ENCODE data around the gene HMBS.
"Not testable (repeated sequence)": the region's sequence is repeated elsewhere in the genome, so short reads cannot be mapped to it uniquely, and the experiment has no call there.

The HMBS gene

GRCh38 chr11:119091178-119091577 is 6.5 kb downstream of the HMBS start:
- no peak overlapping the region for H3K27ac Mint-ChIP-seq

GRCh38 chr11:119091966-119092879 is 7.5 kb downstream of the HMBS start:
- Mint-ChIP-seq H3K4me3 (peak overlapping the region; percentile 87), H3K27ac (no peak overlapping the region), H3K4me1 (peaks cover 38% of the 10 kb centered on the region), H3K36me3 (peaks cover 65% of the 10 kb centered on the region), H3K9me3 (no peaks in the 10 kb centered on the region)
- no peak for ATAC-seq
- no peak for DNase-seq (ENCODE audit: low spot score in 2 of 2)

More at GRCh38 chr11:119091178-119091577, 6.5 kb downstream of the HMBS start:
- Mint-ChIP-seq H3K9me3 (no peaks in the 10 kb centered on the region), H3K4me1 (peaks cover 33% of the 10 kb centered on the region), H3K4me3 (no peak overlapping the region), H3K36me3 (peaks cover 54% of the 10 kb centered on the region)
- DNase-seq (ENCODE audit: low spot score in 2 of 2) (no peak), ATAC-seq (no peak)

- H3K36me3 Mint-ChIP-seq = peaks cover 74% of the 10 kb centered on the region
- H3K27ac Mint-ChIP-seq = peak overlapping the region; percentile 98
- H3K9me3 Mint-ChIP-seq = no peaks in the 10 kb centered on the region
- H3K4me3 Mint-ChIP-seq = peak overlapping the region; percentile 87
- no peak for DNase-seq (ENCODE audit: low spot score in 2 of 2)
- peaks cover 38% of the 10 kb centered on the region for H3K4me1 Mint-ChIP-seq
- no peak for ATAC-seq
These were observed 8.5 kb downstream of the HMBS start for GRCh38 chr11:119092880-119093842.

- H3K4me1 Mint-ChIP-seq = peaks cover 44% of the 10 kb centered on the region
These were observed 9.5 kb downstream of the HMBS start for GRCh38 chr11:119093942-119094815.

GRCh38 chr11:119094816-119095065 is 10.1 kb downstream of the HMBS start:
- peak; percentile 59 for ATAC-seq
- Mint-ChIP-seq H3K36me3 (peaks cover 90% of the 10 kb centered on the region), H3K9me3 (no peaks in the 10 kb centered on the region), H3K4me1 (peaks cover 46% of the 10 kb centered on the region), H3K27ac (peak overlapping the region; percentile 98), H3K4me3 (peak overlapping the region; percentile 87)
- DNase-seq (ENCODE audit: low spot score in 2 of 2) = peak in 1 of 2 donors; percentile 63

More at GRCh38 chr11:119093942-119094815, 9.5 kb downstream of the HMBS start:
- H3K27ac Mint-ChIP-seq = peak overlapping the region; percentile 98
- ATAC-seq (peak; percentile 24), DNase-seq (ENCODE audit: low spot score in 2 of 2) (peak; percentile 42 to 77)
- no peaks in the 10 kb centered on the region for H3K9me3 Mint-ChIP-seq
- H3K4me3 Mint-ChIP-seq = peak overlapping the region; percentile 87
- peaks cover 84% of the 10 kb centered on the region for H3K36me3 Mint-ChIP-seq

GRCh38 chr11:119095066-119095880 is 10.6 kb downstream of the HMBS start:
- Mint-ChIP-seq H3K27ac (peak overlapping the region; percentile 98), H3K9me3 (no peaks in the 10 kb centered on the region), H3K4me3 (peak overlapping the region; percentile 87), H3K4me1 (peaks cover 52% of the 10 kb centered on the region), H3K36me3 (peaks cover 91% of the 10 kb centered on the region)
- ATAC-seq (peak; percentile 88), DNase-seq (ENCODE audit: low spot score in 2 of 2) (peak; percentile 99 to 100)

GRCh38 chr11:119099711-119100110 is 15.0 kb downstream of the HMBS start:
- Mint-ChIP-seq H3K4me3 (peak overlapping the region; percentile 88), H3K9me3 (no peaks in the 10 kb centered on the region), H3K4me1 (peaks cover 40% of the 10 kb centered on the region), H3K36me3 (peaks cover 72% of the 10 kb centered on the region), H3K27ac (peak overlapping the region; percentile 97)
- ATAC-seq = no peak
- DNase-seq (ENCODE audit: low spot score in 2 of 2) = no peak

GRCh38 chr11:119100246-119100970 is 15.7 kb downstream of the HMBS start:
- DNase-seq (ENCODE audit: low spot score in 2 of 2) = no peak
- Mint-ChIP-seq H3K9me3 (no peaks in the 10 kb centered on the region), H3K4me3 (peak overlapping the region; percentile 88), H3K36me3 (peaks cover 65% of the 10 kb centered on the region), H3K27ac (peak overlapping the region; percentile 97), H3K4me1 (peaks cover 36% of the 10 kb centered on the region)
- ATAC-seq = no peak

- H3K9me3 Mint-ChIP-seq = no peaks in the 10 kb centered on the region
- peak overlapping the region; percentile 88 for H3K4me3 Mint-ChIP-seq
- ATAC-seq = peak; percentile 54
- H3K4me1 Mint-ChIP-seq = peaks cover 34% of the 10 kb centered on the region
- H3K36me3 Mint-ChIP-seq = peaks cover 57% of the 10 kb centered on the region
- DNase-seq (ENCODE audit: low spot score in 2 of 2) = no peak
- peak overlapping the region; percentile 97 for H3K27ac Mint-ChIP-seq
These were observed 16.5 kb downstream of the HMBS start for GRCh38 chr11:119100994-119101758.

- H3K4me3 Mint-ChIP-seq = peak within 1 kb of the TSS; percentile 88
- peak; percentile 90 for ATAC-seq
- peak; percentile 70 to 92 for DNase-seq (ENCODE audit: low spot score in 2 of 2)
- H3K4me1 Mint-ChIP-seq = peaks cover 36% of the 10 kb centered on the region
- H3K36me3 Mint-ChIP-seq = peaks cover 50% of the 10 kb centered on the region
- H3K9me3 Mint-ChIP-seq = no peaks in the 10 kb centered on the region
- H3K27ac Mint-ChIP-seq = peak within 1 kb of the TSS; percentile 97
These were observed 17.2 kb downstream of the HMBS start, which contains the start of gene DPAGT1 for GRCh38 chr11:119101759-119102423. DPAGT1 (minus strand) TSS chr11:119101853; CDS start chr11:119101655, 198 bp downstream.

GRCh38 chr11:119103161-119103664 is 18.5 kb downstream of the HMBS start:
- Mint-ChIP-seq H3K27ac (peak overlapping the region; percentile 97), H3K36me3 (peaks cover 39% of the 10 kb centered on the region), H3K4me3 (peak overlapping the region; percentile 88), H3K4me1 (peaks cover 39% of the 10 kb centered on the region)
- H3K9me3 Mint-ChIP-seq; DNase-seq (ENCODE audit: low spot score in 2 of 2); ATAC-seq: not testable (repeated sequence)

- Mint-ChIP-seq H3K36me3 (peaks cover 39% of the 10 kb centered on the region), H3K4me3 (no peak overlapping the region), H3K27ac (no peak overlapping the region), H3K9me3 (no peaks in the 10 kb centered on the region), H3K4me1 (peaks cover 42% of the 10 kb centered on the region)
- no peak for DNase-seq (ENCODE audit: low spot score in 2 of 2)
- no peak for ATAC-seq
These were observed 19.1 kb downstream of the HMBS start for GRCh38 chr11:119103793-119104192.
